ENCODE measurements around the gene NOSIP. TPM values are rescaled to one million over a fixed set of nuclear protein-coding genes. Genes with fewer than 3 reads are reported as not detected.

NOSIP gene
- total RNA-seq, 3 donors from 2014 or later = 86.0 to 89.6 (median 87.0) TPM

DNA sequence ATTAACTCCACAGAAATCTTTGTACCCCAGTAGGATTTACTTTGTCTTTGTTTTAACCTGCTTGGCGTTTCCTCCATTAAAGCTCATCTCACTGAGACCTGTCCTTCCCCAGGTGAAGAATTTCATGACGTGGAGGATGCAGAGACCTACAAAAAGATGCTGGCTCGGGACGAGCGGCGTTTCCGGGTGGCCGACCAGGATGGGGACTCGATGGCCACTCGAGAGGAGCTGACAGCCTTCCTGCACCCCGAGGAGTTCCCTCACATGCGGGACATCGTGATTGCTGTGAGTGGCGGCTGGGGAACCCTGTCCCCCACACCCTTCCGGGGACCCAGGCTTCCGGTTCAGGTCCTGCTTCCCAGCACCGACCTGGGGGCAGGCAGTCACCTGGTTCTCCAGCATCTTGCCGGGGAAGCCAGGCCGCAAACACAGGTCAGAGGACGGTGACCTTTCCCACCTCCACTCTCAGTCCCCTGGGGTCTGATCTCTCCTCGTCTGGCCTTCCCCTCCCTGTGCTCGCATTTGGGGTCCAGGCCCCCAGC lies 43.4 kb downstream of the NOSIP start:
- Mint-ChIP-seq H3K4me3 (no peak overlapping the region), H3K4me1 (ENCODE audit: low read depth) (peaks cover 23% of the 10 kb centered on the region), H3K9me3 (no peaks in the 10 kb centered on the region), H3K36me3 (ENCODE audit: insufficient read depth) (no peaks in the 10 kb centered on the region), H3K27me3 (ENCODE audit: low read depth) (no peaks in the 10 kb centered on the region)
- no peak for DNase-seq
- ATAC-seq = no peak

DNA sequence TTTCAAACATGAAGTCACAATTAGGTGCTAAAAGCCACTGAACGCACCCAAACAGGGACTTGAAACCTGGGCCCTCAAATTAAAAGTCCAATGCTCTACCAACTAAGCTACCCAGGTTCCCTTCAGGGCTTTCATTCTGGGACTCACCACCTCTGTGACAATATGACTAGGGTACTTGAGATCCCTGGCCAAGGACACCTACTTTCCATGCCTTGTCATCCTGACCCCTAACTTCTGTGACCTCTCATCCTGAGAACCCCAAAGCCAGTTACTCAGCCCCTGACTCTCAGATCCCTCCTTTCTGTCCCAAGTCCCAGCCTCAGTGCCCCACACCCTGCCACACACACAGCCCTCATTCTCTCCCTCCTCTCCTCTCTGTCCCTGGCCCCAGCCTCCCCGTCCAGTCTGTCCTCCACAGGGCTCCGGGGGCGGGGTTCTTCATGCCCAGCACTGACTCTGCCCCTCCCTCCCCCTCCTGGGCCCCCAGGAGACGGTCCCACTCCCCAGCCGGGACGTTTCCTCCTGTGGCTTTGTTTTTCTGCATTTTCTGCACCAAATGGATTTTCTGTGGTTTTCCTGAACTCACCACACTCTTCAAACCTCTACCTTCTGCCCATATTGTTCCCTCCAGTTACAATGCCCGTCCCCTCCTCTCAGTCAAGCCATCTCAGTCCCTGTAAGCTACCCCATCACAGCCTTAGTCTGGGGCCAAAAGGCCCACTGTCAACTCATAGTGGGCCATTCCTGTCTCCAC lies 45.5 kb downstream of the NOSIP start:
- peaks cover 21% of the 10 kb centered on the region for H3K4me1 Mint-ChIP-seq (ENCODE audit: low read depth)
- peak overlapping the region; percentile 79 for H3K4me3 Mint-ChIP-seq
- H3K27me3 Mint-ChIP-seq (ENCODE audit: low read depth) = no peaks in the 10 kb centered on the region
- no peaks in the 10 kb centered on the region for H3K36me3 Mint-ChIP-seq (ENCODE audit: insufficient read depth)
- DNase-seq (no peak), ATAC-seq (no peak)
- no peaks in the 10 kb centered on the region for H3K9me3 Mint-ChIP-seq

DNA sequence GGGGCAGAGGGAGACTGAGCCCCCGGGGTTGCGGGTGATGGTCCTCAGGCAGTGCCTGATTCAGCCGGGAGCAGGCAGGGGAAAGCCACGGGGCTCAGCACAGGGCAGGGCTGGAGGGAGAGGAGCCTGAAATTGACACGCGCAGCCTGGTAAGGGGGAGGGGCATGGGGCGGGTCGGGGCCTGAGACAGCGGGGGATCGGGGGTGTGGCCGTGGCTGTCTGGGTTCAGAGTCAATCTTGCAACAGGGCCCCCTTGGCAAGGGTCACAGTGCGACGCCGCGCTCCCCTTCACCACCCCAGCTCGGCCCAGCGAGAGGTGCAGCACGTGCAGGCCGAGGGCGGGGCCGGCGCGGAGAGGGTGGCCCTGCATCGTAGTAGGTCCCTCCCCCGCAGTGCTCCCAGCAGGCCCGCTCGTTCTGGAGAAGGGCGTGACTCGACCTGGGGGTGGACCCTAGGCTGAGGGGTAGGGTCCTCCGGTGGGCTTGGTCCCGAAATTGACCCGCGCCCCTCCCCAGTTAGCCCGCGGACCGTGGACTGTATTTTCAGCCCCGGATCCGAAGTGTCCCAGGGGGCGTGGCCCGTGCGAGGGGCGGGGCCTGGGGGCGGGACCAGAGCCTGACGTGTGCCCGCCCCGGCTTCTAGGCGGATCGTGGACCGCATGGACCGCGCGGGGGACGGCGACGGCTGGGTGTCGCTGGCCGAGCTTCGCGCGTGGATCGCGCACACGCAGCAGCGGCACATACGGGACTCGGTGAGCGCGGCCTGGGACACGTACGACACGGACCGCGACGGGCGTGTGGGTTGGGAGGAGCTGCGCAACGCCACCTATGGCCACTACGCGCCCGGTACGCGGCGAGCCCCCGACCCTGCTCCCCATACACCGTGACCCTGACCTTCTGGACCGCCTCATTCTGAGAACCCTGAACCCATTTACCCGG lies 46.5 kb downstream of the NOSIP start:
- ATAC-seq (peak; percentile 90 to 91), DNase-seq (peak; percentile 82)
- Mint-ChIP-seq H3K4me1 (ENCODE audit: low read depth) (peaks cover 21% of the 10 kb centered on the region), H3K4me3 (peak overlapping the region; percentile 79), H3K9me3 (no peaks in the 10 kb centered on the region), H3K27me3 (ENCODE audit: low read depth) (no peaks in the 10 kb centered on the region), H3K36me3 (ENCODE audit: insufficient read depth) (no peaks in the 10 kb centered on the region)

DNA sequence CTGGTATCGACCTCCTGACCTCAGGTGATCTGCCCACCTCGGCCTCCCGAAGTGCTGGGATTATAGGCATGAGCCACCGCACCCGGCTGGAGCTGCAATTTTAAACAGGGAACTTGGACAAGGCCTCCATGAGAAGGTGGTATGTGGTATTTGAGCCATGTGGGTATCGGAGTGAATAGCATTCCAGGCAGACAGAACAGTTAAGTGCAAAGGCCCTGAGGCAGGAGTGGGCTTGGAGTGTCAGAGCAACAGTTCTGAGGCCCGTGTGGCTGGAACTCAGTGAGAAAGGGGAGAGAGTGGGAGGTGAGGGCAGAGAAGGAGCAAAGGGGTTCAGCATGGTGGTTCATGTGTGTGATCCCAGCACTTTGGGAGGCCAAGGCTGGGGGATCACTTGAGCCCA lies 49.6 kb downstream of the NOSIP start:
- H3K4me3 Mint-ChIP-seq = no peak overlapping the region
- peaks cover 35% of the 10 kb centered on the region for H3K4me1 Mint-ChIP-seq (ENCODE audit: low read depth)
- no peaks in the 10 kb centered on the region for H3K27me3 Mint-ChIP-seq (ENCODE audit: low read depth)
- ATAC-seq (no peak), DNase-seq (no peak)
- H3K9me3 Mint-ChIP-seq = no peaks in the 10 kb centered on the region
- H3K36me3 Mint-ChIP-seq (ENCODE audit: insufficient read depth) = no peaks in the 10 kb centered on the region

DNA sequence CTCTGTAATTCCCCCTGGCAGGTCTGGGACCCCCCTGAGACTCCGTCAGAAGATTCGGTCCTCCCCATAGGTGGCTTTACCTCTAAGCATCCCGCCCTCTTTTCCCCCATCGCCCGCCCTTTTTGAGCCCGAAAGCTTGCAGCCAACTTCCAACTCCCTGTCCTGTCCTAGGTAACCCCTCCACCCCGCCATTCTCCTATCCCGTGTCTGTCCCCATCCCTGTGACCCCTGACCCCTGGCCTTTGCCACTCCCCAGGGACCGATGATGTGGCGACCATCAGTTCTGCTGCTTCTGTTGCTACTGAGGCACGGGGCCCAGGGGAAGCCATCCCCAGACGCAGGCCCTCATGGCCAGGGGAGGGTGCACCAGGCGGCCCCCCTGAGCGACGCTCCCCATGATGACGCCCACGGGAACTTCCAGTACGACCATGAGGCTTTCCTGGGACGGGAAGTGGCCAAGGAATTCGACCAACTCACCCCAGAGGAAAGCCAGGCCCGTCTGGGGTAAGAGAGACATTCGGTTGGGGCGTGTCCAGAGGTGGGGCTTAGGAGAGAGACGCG lies 52.1 kb downstream of the NOSIP start:
- Mint-ChIP-seq H3K36me3 (ENCODE audit: insufficient read depth) (no peaks in the 10 kb centered on the region), H3K4me1 (ENCODE audit: low read depth) (peaks cover 21% of the 10 kb centered on the region), H3K4me3 (peak overlapping the region; percentile 78), H3K27me3 (ENCODE audit: low read depth) (no peaks in the 10 kb centered on the region), H3K9me3 (no peaks in the 10 kb centered on the region)
- DNase-seq (no peak), ATAC-seq (no peak)

DNA sequence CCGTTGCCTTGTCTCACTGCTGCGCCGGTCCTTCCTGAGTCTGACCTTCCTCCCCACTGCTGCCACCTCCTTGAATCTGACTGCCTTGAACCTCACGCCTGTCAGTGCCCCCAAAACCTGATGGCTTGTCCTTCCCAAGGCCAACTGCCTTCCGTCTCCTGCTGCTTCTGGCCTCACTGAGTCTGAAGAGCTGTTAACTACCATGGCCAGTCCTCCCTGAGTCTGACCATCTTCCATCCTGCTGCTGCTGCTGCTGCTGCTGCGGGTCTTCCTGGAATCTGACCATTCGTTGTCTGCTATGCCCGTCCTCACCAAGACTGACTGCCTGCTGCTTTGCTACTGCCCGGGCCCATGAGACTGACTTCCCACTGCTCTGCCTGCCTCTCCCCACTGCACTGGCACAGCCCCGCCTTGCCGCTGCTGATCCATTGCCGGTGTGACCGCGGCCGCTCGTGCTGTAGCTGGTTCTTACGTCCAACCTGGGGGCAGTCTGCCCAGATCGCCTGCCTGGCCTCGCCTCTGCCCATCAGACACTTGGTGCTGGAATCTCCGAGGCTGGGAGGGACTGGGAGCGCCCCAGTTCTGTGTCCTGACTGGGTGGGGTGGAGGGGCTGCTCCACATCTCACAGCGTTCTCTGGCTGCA lies 55.4 kb downstream of the NOSIP start:
- Mint-ChIP-seq H3K36me3 (ENCODE audit: insufficient read depth) (peaks cover 3% of the 10 kb centered on the region), H3K4me3 (no peak overlapping the region), H3K27me3 (ENCODE audit: low read depth) (no peaks in the 10 kb centered on the region), H3K9me3 (no peaks in the 10 kb centered on the region), H3K4me1 (ENCODE audit: low read depth) (peaks cover 16% of the 10 kb centered on the region)
- ATAC-seq (no peak), DNase-seq (no peak)

DNA sequence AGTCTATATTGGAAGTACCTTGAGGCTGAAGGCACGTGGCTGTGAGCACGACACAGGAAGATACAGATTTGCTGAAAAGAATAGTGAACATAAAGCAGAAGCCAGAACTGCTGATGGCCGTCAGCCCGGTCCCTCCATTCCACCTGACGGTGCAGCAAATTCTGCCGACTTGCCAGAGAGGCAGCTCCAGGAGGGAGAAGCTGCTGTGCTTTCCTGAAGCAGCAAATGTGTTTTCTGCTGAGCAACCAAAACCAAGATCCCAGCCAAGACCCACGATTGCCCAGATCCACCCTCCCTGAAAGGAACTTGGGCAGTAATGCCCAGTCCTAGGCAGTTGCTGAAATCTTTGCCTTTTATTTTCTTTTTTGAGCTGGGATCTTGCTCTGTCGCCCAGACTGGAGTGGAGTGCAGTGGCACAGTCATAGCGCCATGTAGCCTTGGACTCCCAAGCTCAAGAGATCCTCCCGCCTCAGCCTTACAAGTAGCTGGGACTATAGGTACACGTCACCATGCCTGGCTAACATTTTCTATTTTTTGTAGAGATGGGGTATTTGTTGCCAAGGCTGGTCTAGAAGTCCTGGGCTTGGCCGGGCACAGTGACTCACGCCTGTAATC lies 59.5 kb downstream of the NOSIP start:
- H3K27me3 Mint-ChIP-seq (ENCODE audit: low read depth) = no peaks in the 10 kb centered on the region
- DNase-seq = no peak
- no peak overlapping the region for H3K4me3 Mint-ChIP-seq
- peaks cover 5% of the 10 kb centered on the region for H3K36me3 Mint-ChIP-seq (ENCODE audit: insufficient read depth)
- ATAC-seq = no peak
- H3K9me3 Mint-ChIP-seq = no peaks in the 10 kb centered on the region
- H3K4me1 Mint-ChIP-seq (ENCODE audit: low read depth) = peaks cover 4% of the 10 kb centered on the region

DNA sequence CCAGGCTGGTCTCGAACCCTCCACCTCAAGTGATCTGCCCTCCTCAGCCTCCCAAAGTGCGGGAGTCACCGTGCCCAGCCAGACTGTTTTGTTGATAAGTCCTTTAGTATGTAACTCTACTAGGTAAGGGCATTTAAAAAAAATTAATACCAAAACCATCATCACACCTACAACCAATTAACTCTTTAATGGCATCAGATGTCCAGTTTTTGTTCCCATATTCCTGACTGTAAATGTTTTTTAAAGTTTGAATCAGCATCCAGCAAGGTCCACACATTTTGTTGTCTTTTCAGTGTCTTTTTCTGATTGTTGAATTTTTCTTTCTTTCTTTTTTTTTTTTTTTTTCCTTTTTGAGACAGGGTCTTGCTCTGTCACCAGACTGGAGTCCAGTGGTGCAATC lies 62.3 kb downstream of the NOSIP start:
- peaks cover 5% of the 10 kb centered on the region for H3K36me3 Mint-ChIP-seq (ENCODE audit: insufficient read depth)
- no peaks in the 10 kb centered on the region for H3K9me3 Mint-ChIP-seq
- no peaks in the 10 kb centered on the region for H3K27me3 Mint-ChIP-seq (ENCODE audit: low read depth)
- ATAC-seq = no peak
- peaks cover 19% of the 10 kb centered on the region for H3K4me1 Mint-ChIP-seq (ENCODE audit: low read depth)
- no peak for DNase-seq
- H3K4me3 Mint-ChIP-seq = no peak overlapping the region

DNA sequence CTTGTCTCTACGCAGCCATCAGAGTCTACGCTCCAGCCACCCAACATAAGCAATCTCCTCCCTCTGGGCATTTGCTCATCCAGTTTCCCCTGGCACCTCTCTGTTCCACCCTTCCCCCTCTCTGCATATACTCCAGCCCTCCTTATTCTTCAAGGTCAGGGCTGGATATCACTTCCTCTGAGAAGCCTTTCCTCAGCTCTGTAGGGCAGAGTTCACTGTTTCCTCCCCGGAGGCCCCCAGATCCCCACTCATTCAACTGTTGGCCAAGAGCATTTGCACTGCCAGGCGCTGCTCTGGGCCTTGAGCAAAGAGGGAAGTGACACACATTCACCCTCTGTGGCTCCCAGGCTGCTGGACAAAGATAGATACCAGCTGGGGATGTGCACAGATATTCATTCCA lies 64.6 kb downstream of the NOSIP start:
- no peak overlapping the region for H3K4me3 Mint-ChIP-seq
- no peaks in the 10 kb centered on the region for H3K9me3 Mint-ChIP-seq
- H3K4me1 Mint-ChIP-seq (ENCODE audit: low read depth) = peaks cover 34% of the 10 kb centered on the region
- H3K27me3 Mint-ChIP-seq (ENCODE audit: low read depth) = no peaks in the 10 kb centered on the region
- DNase-seq (no peak), ATAC-seq (no peak)
- peaks cover 5% of the 10 kb centered on the region for H3K36me3 Mint-ChIP-seq (ENCODE audit: insufficient read depth)

DNA sequence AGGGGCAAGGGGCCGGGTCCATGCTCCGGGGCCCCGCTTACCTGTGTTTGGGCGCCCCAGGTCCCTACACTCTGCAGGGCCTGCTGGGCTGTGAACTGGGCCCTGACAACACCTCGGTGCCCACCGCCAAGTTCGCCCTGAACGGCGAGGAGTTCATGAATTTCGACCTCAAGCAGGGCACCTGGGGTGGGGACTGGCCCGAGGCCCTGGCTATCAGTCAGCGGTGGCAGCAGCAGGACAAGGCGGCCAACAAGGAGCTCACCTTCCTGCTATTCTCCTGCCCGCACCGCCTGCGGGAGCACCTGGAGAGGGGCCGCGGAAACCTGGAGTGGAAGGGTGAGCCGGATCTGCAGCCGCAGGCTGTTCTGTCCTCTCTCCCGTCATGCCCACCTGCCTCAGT lies 66.2 kb downstream of the NOSIP start:
- Mint-ChIP-seq H3K9me3 (no peaks in the 10 kb centered on the region), H3K36me3 (ENCODE audit: insufficient read depth) (peaks cover 1% of the 10 kb centered on the region), H3K4me3 (peak overlapping the region; percentile 79), H3K27me3 (ENCODE audit: low read depth) (no peaks in the 10 kb centered on the region), H3K4me1 (ENCODE audit: low read depth) (peaks cover 34% of the 10 kb centered on the region)
- ATAC-seq (no peak), DNase-seq (no peak)

DNA sequence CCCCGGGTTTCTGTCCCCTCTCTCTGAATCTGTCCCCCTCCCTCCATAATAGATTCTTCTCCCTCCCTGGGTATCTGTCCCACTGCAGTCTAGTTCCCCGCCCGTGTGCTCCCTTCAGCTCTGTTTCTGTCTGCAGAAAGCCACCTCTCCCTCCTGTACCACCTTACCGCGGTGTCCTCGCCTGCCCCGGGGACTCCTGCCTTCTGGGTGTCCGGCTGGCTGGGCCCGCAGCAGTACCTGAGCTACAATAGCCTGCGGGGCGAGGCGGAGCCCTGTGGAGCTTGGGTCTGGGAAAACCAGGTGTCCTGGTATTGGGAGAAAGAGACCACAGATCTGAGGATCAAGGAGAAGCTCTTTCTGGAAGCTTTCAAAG lies 66.6 kb downstream of the NOSIP start:
- DNase-seq (no peak), ATAC-seq (peak; percentile 29 to 35)
- peaks cover 34% of the 10 kb centered on the region for H3K4me1 Mint-ChIP-seq (ENCODE audit: low read depth)
- no peaks in the 10 kb centered on the region for H3K36me3 Mint-ChIP-seq (ENCODE audit: insufficient read depth)
- peak overlapping the region; percentile 79 for H3K4me3 Mint-ChIP-seq
- no peaks in the 10 kb centered on the region for H3K9me3 Mint-ChIP-seq
- no peaks in the 10 kb centered on the region for H3K27me3 Mint-ChIP-seq (ENCODE audit: low read depth)

DNA sequence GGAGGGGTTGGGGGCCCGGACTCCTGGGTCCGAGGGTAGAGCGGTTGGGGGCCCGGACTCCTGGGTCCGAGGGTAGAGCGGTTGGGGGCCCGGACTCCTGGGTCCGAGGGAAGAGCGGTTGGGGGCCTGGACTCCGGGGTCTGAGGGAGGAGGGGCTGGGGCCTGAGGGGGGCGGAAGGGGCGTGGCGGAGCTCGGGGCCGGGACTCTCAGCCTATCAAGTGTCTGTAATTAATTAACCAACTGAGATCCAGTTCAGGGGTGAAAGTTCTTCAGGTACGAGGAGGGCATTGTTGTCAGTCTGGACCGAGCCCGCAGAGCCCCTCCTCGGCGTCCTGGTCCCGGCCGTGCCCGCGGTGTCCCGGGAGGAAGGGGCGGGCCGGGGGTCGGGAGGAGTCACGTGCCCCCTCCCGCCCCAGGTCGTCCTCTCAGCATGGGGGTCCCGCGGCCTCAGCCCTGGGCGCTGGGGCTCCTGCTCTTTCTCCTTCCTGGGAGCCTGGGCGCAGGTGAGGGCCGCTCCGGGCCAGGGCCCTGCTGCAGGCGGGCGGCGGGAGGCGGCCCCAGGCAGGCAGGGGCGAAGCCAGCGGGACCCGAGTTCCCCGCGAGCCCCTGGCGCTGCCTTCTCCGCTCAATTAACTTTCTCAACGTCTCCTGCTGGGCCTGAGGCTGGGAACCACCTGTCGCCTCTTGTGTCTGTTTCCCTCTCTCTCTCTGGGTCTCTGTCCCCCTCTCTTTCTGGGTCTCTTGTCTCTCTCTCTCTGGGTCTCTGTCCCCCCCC lies 67.2 kb downstream of the NOSIP start:
- peak overlapping the region; percentile 79 for H3K4me3 Mint-ChIP-seq
- no peaks in the 10 kb centered on the region for H3K36me3 Mint-ChIP-seq (ENCODE audit: insufficient read depth)
- H3K9me3 Mint-ChIP-seq = no peaks in the 10 kb centered on the region
- ATAC-seq (peak; percentile 75 to 78), DNase-seq (no peak)
- H3K27me3 Mint-ChIP-seq (ENCODE audit: low read depth) = no peaks in the 10 kb centered on the region
- H3K4me1 Mint-ChIP-seq (ENCODE audit: low read depth) = peaks cover 34% of the 10 kb centered on the region

DNA sequence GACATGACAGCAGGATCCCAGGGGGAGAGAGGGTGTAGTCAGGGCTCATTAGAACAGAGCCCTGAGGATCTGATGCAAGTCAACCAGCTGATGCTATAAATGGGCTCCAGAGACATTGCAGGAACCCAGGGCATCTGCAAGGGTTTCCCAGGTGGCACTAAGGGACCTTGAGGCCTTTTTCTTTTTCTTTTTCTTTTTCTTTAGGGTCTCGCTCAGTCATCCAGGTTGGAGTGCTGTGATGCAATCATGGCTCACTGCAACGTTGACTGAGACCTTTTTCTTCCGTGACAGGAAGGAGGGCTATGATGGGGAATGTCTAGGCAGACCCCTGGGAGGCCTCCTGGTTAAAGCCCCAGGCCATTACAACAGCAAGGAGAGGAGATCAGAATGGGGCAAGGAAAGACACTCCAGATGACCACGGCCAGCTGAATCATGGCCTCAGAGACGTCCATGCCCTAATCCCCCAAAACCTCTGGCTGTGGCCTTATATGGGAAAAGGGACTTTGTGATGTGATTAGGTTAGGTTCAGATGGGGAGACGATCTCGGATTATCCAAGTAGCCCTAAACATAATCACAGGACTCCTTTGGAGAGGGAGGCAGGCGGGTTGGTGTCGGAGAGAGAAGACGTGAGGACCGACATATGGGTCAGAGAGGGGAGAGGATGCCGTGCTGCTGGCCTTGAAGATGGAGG lies 72.4 kb downstream of the NOSIP start:
- no peak for DNase-seq
- Mint-ChIP-seq H3K9me3 (no peaks in the 10 kb centered on the region), H3K4me1 (ENCODE audit: low read depth) (peaks cover 27% of the 10 kb centered on the region), H3K36me3 (ENCODE audit: insufficient read depth) (no peaks in the 10 kb centered on the region), H3K4me3 (no peak overlapping the region), H3K27me3 (ENCODE audit: low read depth) (no peaks in the 10 kb centered on the region)
- no peak for ATAC-seq

Data from activated T-cell treated with anti-CD3 and anti-CD28 coated beads, Interleukin-2, amount 50 U/mL, for 4 hours (primary cell).